Endodermal cell (in vitro differentiated cells): ENCODE measurements around the gene MTR. TPM values are rescaled to one million over a fixed set of nuclear protein-coding genes. Genes with fewer than 3 reads are reported as not detected.

Experiments
- DNase-seq: peaks from one replicate; pipeline ENCODE4 v3.0.0-alpha.2; 2017
- H3K27ac ChIP-seq: 2 replicates; pipeline ENCODE4 v1.5.1; 2013; ENCODE audit warnings: mild to moderate bottlenecking, low read depth, low read length, moderate library complexity
- H3K27me3 ChIP-seq: 2 replicates; pipeline ENCODE4 v1.6.1; 2013; ENCODE audit warnings: mild to moderate bottlenecking, low read length, moderate library complexity; ENCODE audit not compliant: insufficient read depth, control insufficient read depth, poor library complexity, severe bottlenecking
- H3K36me3 ChIP-seq: 2 replicates; pipeline ENCODE4 v1.7.0; 2013; ENCODE audit warnings: mild to moderate bottlenecking, low read length, moderate library complexity; ENCODE audit not compliant: control insufficient read depth, insufficient read depth
- H3K4me1 ChIP-seq: one replicate; pipeline ENCODE4 v1.7.0; 2013; ENCODE audit warnings: low read length; ENCODE audit not compliant: control insufficient read depth, insufficient read depth
- H3K4me3 ChIP-seq: 2 replicates; pipeline ENCODE4 v1.5.1; 2013; ENCODE audit warnings: mild to moderate bottlenecking, low read length, moderate library complexity
- H3K9ac ChIP-seq: 2 replicates; pipeline ENCODE4 v1.6.1; 2013; ENCODE audit warnings: mild to moderate bottlenecking, low read length, moderate library complexity; ENCODE audit not compliant: poor library complexity, severe bottlenecking; ENCODE audit errors: extremely low read depth
- H3K9me3 ChIP-seq: 2 replicates; pipeline ENCODE4 v1.6.1; 2013; ENCODE audit warnings: mild to moderate bottlenecking, low read length, moderate library complexity; ENCODE audit not compliant: control insufficient read depth
- H3K27ac Mint-ChIP-seq: 2 replicates; pipeline ENCODE4 v1.8.0; 2020; ENCODE audit warnings: mixed read lengths
- H3K27me3 Mint-ChIP-seq: 2 replicates; pipeline ENCODE4 v1.8.0; 2021; ENCODE audit warnings: mild to moderate bottlenecking, mixed read lengths; ENCODE audit not compliant: insufficient read depth
- H3K36me3 Mint-ChIP-seq: 2 replicates; pipeline ENCODE4 v1.8.0; 2020; ENCODE audit warnings: low read depth, mixed read lengths
- H3K4me1 Mint-ChIP-seq: 2 replicates; pipeline ENCODE4 v1.8.0; 2020; ENCODE audit warnings: mixed read lengths
- H3K4me3 Mint-ChIP-seq: 2 replicates; pipeline ENCODE4 v1.8.0; 2020; ENCODE audit warnings: mild to moderate bottlenecking, moderate library complexity, mixed read lengths
- H3K9me3 Mint-ChIP-seq: 2 replicates; pipeline ENCODE4 v1.8.0; 2020; ENCODE audit warnings: mild to moderate bottlenecking, mixed read lengths
- CTCF ChIP-seq: fragments of 200-600 bp; sonication (generic); conservative IDR thresholded peaks from 2 replicates; pipeline ENCODE4 v1.5.0; 2021; ENCODE audit warnings: antibody characterized with exemption, mild to moderate bottlenecking
- whole genome bisulfite sequencing, 2 experiments: methylation state at CpG; one replicate each; pipeline versions ENCODE4 v1.1.5 to v1.1.7; 2013; ENCODE audit warnings: missing lambda C conversion rate in 2 of 2, mixed read lengths in 1 of 2; ENCODE audit not compliant: insufficient coverage in 1 of 2, insufficient read length in 1 of 2; 5-methylcytosine and 5-hydroxymethylcytosine counted together
- total RNA-seq, 2 donors: library from RNA; stranded (reverse); fragmentation: NEBNext Ultra II Directional in 1 of 2; extraction: Animal tissue kit (Norgen Biotek cat#: 25700) in 1 of 2; gene quantifications; 2 replicates in 1 of 2; 3 replicates in 1 of 2; pipeline ENCODE4 v1.2.1, GENCODE V29; 2021

MTR gene
- total RNA-seq, 2 donors from 2014 or later: 28.5 to 29.5 TPM

GRCh38 chr1:236938760-236939159, 143.7 kb downstream of the MTR start:
- Histone ChIP-seq H3K9me3 (peaks cover 11% of the 10 kb centered on the region), H3K4me3 (no peak overlapping the region), H3K4me1 (no peaks in the 10 kb centered on the region), H3K27ac (no peak overlapping the region), H3K9ac (no peak overlapping the region), H3K36me3 (no peaks in the 10 kb centered on the region), H3K27me3 (no peaks in the 10 kb centered on the region)
- 78 to 87% methylated on average over 3 to 5 of the region's 5 CpGs for WGBS, 2 experiments
- Mint-ChIP-seq H3K27ac (no peak overlapping the region), H3K27me3 (no peaks in the 10 kb centered on the region), H3K9me3 (peaks cover 41% of the 10 kb centered on the region), H3K4me3 (no peak overlapping the region), H3K4me1 (no peaks in the 10 kb centered on the region), H3K36me3 (peaks cover 16% of the 10 kb centered on the region)
- no peak for DNase-seq
- TF ChIP-seq CTCF: no peak

GRCh38 chr1:236942431-236942830, 147.3 kb downstream of the MTR start:
- Mint-ChIP-seq H3K9me3 (peaks cover 24% of the 10 kb centered on the region), H3K4me3 (no peak overlapping the region)

GRCh38 chr1:236944556-236944955, 149.5 kb downstream of the MTR start:
- Histone ChIP-seq H3K27me3 (no peaks in the 10 kb centered on the region), H3K36me3 (no peaks in the 10 kb centered on the region), H3K4me3 (no peak overlapping the region), H3K27ac (no peak overlapping the region), H3K9ac (no peak overlapping the region), H3K4me1 (no peaks in the 10 kb centered on the region), H3K9me3 (peaks cover 4% of the 10 kb centered on the region)
- no peak for DNase-seq
- 97% methylated on average over 2 of the region's 2 CpGs; no CpG with 5 or more reads in 1 of the 2 experiments for WGBS, 2 experiments
- Mint-ChIP-seq H3K4me1 (no peaks in the 10 kb centered on the region), H3K9me3 (peaks cover 5% of the 10 kb centered on the region), H3K27me3 (no peaks in the 10 kb centered on the region), H3K4me3 (no peak overlapping the region), H3K27ac (no peak overlapping the region), H3K36me3 (no peaks in the 10 kb centered on the region)
- TF ChIP-seq CTCF: no peak

More at GRCh38 chr1:236942431-236942830, 147.3 kb downstream of the MTR start:
- TF ChIP-seq CTCF: no peak
- DNase-seq: no peak
- H3K27me3 ChIP-seq: no peaks in the 10 kb centered on the region
- Mint-ChIP-seq H3K4me1 (no peaks in the 10 kb centered on the region), H3K27me3 (no peaks in the 10 kb centered on the region), H3K36me3 (peaks cover 7% of the 10 kb centered on the region), H3K27ac (no peak overlapping the region)
- no peak overlapping the region for H3K9ac ChIP-seq
- H3K4me1 ChIP-seq: no peaks in the 10 kb centered on the region
- no peaks in the 10 kb centered on the region for H3K36me3 ChIP-seq
- no peak overlapping the region for H3K4me3 ChIP-seq
- H3K27ac ChIP-seq: no peak overlapping the region
- H3K9me3 ChIP-seq: peaks cover 13% of the 10 kb centered on the region
